ENCODE results near the gene EMILIN2.
"Not testable (repeated sequence)": the region's sequence is repeated elsewhere in the genome, so short reads cannot be mapped to it uniquely, and the experiment has no call there.

EMILIN2 gene

GRCh38 chr18:2847317-2848246, 776 bp downstream of the EMILIN2 start:
- no peak for DNase-seq

- DNase-seq = no peak
Measured at GRCh38 chr18:2848247-2849246, 1.7 kb downstream of the EMILIN2 start.

- DNase-seq = no peak
Measured at GRCh38 chr18:2850816-2851215, 4.0 kb downstream of the EMILIN2 start.

GRCh38 chr18:2851771-2852170, 5.0 kb downstream of the EMILIN2 start:
- no peak for DNase-seq

GRCh38 chr18:2852460-2852859, 5.7 kb downstream of the EMILIN2 start:
- DNase-seq = not testable (repeated sequence)

GRCh38 chr18:2853173-2853925, 6.5 kb downstream of the EMILIN2 start:
- no peak for DNase-seq

GRCh38 chr18:2853926-2854664, 7.3 kb downstream of the EMILIN2 start:
- DNase-seq = no peak

- DNase-seq = no peak
Measured at GRCh38 chr18:2854875-2855274, 8.1 kb downstream of the EMILIN2 start.

- DNase-seq = no peak
Measured at GRCh38 chr18:2855560-2856350, 8.9 kb downstream of the EMILIN2 start.

- no peak for DNase-seq
Measured at GRCh38 chr18:2856547-2857170, 9.9 kb downstream of the EMILIN2 start.

- DNase-seq = no peak
Measured at GRCh38 chr18:2857491-2858131, 10.8 kb downstream of the EMILIN2 start.

- not testable (repeated sequence) for DNase-seq
Measured at GRCh38 chr18:2860397-2860796, 13.6 kb downstream of the EMILIN2 start.

- DNase-seq = not testable (repeated sequence)
Measured at GRCh38 chr18:2863997-2864396, 17.2 kb downstream of the EMILIN2 start.

GRCh38 chr18:2866465-2866864, 19.7 kb downstream of the EMILIN2 start:
- DNase-seq = not testable (repeated sequence)

- DNase-seq = no peak
Measured at GRCh38 chr18:2869207-2869606, 22.4 kb downstream of the EMILIN2 start.

GRCh38 chr18:2871111-2871720, 24.4 kb downstream of the EMILIN2 start:
- no peak for DNase-seq

- DNase-seq = no peak
Measured at GRCh38 chr18:2872095-2872494, 25.3 kb downstream of the EMILIN2 start.

- no peak for DNase-seq
Measured at GRCh38 chr18:2874765-2875164, 28.0 kb downstream of the EMILIN2 start.

- no peak for DNase-seq
Measured at GRCh38 chr18:2878656-2879330, 32.0 kb downstream of the EMILIN2 start.

Measured in activated CD4-positive, CD25-positive, alpha-beta regulatory T cell treated with anti-CD3 and anti-CD28 coated beads, Interleukin-2, amount 50 U/mL, for 72 hours (primary cell).